A673 (cell line): ENCODE measurements around the gene ODF2L.

Source experiments
- EZH2 ChIP-seq: fragments of 200-600 bp; sonication (generic); IDR thresholded peaks from 2 replicates; pipeline ENCODE4 v1.6.1; 2017; ENCODE audit warnings: borderline replicate concordance, low read depth, mild to moderate bottlenecking, mixed read lengths, antibody characterized with exemption, low read length; ENCODE audit not compliant: poor library complexity, severe bottlenecking
- TF ChIP-seq, protein P1 (sequence below): fragments of 300-800, 200-600 bp; sonication (generic); conservative IDR thresholded peaks from 2 replicates; pipeline ENCODE4 v1.5.1; 2017; ENCODE audit warnings: low read depth, mild to moderate bottlenecking, antibody characterized with exemption, low read length, moderate library complexity, mixed read lengths

DNA sequence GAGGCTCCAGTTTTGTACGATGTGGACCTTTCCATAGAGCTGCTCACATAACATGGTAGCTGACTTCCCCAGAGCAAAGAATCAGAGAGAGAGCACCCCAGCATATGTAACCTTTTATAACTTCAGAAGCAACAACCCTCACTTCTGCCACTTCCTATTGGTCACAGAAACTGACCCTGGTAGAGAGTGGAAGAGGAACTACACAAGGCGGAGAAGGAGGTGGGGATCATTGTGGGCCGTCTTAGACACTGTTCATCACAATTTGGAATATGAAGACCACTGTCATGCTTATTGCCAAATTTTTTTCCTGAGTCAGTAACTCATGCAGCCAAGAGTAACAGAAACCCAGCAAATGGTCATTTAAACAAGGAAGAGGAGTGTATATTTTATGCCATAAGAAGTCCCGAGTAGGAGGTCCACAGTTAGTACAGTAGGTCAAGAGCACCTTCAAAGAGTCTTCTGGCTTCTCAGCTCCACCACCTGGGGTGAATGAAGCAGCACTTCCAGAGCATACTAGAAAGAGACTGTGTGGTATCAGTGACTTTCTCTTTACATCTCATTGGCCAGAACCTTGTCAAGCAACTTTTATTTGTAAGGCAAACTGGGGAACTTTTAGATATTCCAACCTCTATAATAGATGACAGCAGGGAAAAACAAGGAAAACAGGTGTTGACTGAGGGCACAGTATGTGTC is 71.8 kb downstream of the ODF2L start:
- TF ChIP-seq, protein P1, sequence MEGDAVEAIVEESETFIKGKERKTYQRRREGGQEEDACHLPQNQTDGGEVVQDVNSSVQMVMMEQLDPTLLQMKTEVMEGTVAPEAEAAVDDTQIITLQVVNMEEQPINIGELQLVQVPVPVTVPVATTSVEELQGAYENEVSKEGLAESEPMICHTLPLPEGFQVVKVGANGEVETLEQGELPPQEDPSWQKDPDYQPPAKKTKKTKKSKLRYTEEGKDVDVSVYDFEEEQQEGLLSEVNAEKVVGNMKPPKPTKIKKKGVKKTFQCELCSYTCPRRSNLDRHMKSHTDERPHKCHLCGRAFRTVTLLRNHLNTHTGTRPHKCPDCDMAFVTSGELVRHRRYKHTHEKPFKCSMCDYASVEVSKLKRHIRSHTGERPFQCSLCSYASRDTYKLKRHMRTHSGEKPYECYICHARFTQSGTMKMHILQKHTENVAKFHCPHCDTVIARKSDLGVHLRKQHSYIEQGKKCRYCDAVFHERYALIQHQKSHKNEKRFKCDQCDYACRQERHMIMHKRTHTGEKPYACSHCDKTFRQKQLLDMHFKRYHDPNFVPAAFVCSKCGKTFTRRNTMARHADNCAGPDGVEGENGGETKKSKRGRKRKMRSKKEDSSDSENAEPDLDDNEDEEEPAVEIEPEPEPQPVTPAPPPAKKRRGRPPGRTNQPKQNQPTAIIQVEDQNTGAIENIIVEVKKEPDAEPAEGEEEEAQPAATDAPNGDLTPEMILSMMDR = no peak
- no peak for TF ChIP-seq EZH2
